Ishikawa (cell line): ENCODE results near the gene MYO5A.

ENCODE experiments used
- FOXM1 ChIP-seq: IDR thresholded peaks from 2 replicates; pipeline ENCODE4 v1.6.1; 2012; ENCODE audit warnings: low read depth, borderline replicate concordance
- RAD21 ChIP-seq: IDR thresholded peaks from 2 replicates; pipeline ENCODE4 v1.6.1; 2012; ENCODE audit warnings: low read depth
- USF1 ChIP-seq: IDR thresholded peaks from 2 replicates; pipeline ENCODE4 v1.6.1; 2012
- YY1 ChIP-seq: IDR thresholded peaks from 2 replicates; pipeline ENCODE4 v1.6.1; 2012; ENCODE audit warnings: low read depth

GRCh38 chr15:52445954-52446353, 82.7 kb downstream of the MYO5A start:
- TF ChIP-seq YY1 (no peak), USF1 (no peak), RAD21 (no peak), FOXM1 (no peak)
